ENCODE data around the gene ELK3.

DNA sequence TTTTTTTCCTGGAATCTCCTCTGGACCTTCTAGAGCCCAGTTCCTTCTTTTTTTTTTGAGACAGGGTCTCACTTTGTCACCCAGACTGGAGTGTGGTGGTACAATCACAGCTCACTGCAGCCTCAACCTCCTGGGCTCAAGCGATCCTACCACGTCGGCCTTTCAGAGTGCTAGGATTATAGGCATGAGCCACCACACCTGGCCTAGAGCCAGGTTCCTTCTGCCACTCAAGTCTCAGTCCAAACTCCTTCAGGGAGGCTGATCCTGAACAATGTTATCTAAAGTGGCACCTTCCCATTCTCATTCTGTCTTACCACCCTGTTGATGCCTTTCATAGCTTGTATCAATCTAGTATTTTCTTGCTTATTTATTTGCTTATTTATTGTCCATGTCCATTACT is 22.3 kb upstream of the ELK3 start:
- TF ChIP-seq POLR2AphosphoS5 (IDR thresholded peaks at IDR 0.05) (no peak), POLR2A (IDR thresholded peaks at IDR 0.05) (no peak), EP300 (IDR thresholded peaks at IDR 0.05) (no peak)
- TF ChIP-seq, protein P1, sequence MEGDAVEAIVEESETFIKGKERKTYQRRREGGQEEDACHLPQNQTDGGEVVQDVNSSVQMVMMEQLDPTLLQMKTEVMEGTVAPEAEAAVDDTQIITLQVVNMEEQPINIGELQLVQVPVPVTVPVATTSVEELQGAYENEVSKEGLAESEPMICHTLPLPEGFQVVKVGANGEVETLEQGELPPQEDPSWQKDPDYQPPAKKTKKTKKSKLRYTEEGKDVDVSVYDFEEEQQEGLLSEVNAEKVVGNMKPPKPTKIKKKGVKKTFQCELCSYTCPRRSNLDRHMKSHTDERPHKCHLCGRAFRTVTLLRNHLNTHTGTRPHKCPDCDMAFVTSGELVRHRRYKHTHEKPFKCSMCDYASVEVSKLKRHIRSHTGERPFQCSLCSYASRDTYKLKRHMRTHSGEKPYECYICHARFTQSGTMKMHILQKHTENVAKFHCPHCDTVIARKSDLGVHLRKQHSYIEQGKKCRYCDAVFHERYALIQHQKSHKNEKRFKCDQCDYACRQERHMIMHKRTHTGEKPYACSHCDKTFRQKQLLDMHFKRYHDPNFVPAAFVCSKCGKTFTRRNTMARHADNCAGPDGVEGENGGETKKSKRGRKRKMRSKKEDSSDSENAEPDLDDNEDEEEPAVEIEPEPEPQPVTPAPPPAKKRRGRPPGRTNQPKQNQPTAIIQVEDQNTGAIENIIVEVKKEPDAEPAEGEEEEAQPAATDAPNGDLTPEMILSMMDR (IDR thresholded peaks at IDR 0.05) = no peak
